Cardiac muscle cell (in vitro differentiated cells and primary cell): ENCODE data around the gene PIBF1. TPM values are rescaled to one million over a fixed set of nuclear protein-coding genes. Genes with fewer than 3 reads are reported as not detected.
"Not testable (repeated sequence)": the region's sequence is repeated elsewhere in the genome, so short reads cannot be mapped to it uniquely, and the experiment has no call there.

ENCODE experiments used
- DNase-seq, 2 donors: peaks; one replicate each; pipeline versions ENCODE4 v3.0.0 to v3.0.0-alpha.2; 2010 to 2017; ENCODE audit warnings: low read depth in 1 of 2, low spot score in 1 of 2
- H3K27ac ChIP-seq: fragments of 200-600 bp; sonication (generic); 2 replicates; pipeline ENCODE4 v1.5.1; 2016
- H3K27me3 ChIP-seq: fragments of 200-600 bp; sonication (generic); 2 replicates; pipeline ENCODE4 v1.6.0; 2016; ENCODE audit warnings: control low read depth
- H3K36me3 ChIP-seq: fragments of 200-600 bp; sonication (generic); 2 replicates; pipeline ENCODE4 v1.5.1; 2016; ENCODE audit warnings: control low read depth
- H3K4me1 ChIP-seq: fragments of 200-600 bp; sonication (generic); 2 replicates; pipeline ENCODE4 v1.8.1; 2017; ENCODE audit warnings: low read depth, mild to moderate bottlenecking, mixed run types
- H3K4me3 ChIP-seq: fragments of 200-600 bp; sonication (generic); 2 replicates; pipeline ENCODE4 v1.5.1; 2016; ENCODE audit warnings: mild to moderate bottlenecking
- H3K9me3 ChIP-seq: fragments of 200-600 bp; sonication (generic); 2 replicates; pipeline ENCODE4 v1.5.1; 2017; ENCODE audit warnings: low read depth, mild to moderate bottlenecking, control low read depth
- polyA plus RNA-seq: library from polyadenylated mRNA; unstranded; fragments of >200 nt; fragmentation: Nextera tagmentation; extraction: Ambion mirVana; gene quantifications from 2 replicates; pipeline ENCODE4 v1.2.1, GENCODE V29; 2016
- total RNA-seq: library from RNA; depleted of rRNA; stranded (reverse); fragments of >200 nt; gene quantifications from 2 replicates; pipeline ENCODE4 v1.2.3, GENCODE V29; 2016
- TF ChIP-seq, protein P1 (sequence below): IDR thresholded peaks from 2 replicates; pipeline ENCODE4 v1.5.1; 2012; ENCODE audit warnings: low read depth, mild to moderate bottlenecking, low read length

The PIBF1 gene
- total and polyA plus RNA-seq, 2 experiments from 2014 or later, result 16.4 to 19.2 TPM

DNA sequence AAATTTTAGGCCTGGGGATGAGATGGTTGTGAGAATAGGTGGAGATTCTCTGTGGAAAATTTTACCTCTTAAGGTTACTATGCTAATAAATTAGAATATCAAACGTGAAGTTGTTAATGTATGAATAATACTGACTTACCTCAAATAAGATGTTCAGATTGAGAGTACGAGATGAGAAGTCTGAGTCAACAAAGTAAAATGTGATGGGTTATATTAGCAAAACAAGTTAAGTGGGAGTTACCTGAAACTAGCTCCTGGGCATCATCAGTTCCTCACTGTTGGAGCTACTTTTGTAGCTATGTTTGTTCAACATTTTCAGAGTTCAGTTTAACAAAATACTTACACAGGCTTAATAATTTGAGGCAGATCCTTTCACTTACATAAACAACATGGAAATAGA, 108.6 kb downstream of the PIBF1 start:
- TF ChIP-seq, protein P1, sequence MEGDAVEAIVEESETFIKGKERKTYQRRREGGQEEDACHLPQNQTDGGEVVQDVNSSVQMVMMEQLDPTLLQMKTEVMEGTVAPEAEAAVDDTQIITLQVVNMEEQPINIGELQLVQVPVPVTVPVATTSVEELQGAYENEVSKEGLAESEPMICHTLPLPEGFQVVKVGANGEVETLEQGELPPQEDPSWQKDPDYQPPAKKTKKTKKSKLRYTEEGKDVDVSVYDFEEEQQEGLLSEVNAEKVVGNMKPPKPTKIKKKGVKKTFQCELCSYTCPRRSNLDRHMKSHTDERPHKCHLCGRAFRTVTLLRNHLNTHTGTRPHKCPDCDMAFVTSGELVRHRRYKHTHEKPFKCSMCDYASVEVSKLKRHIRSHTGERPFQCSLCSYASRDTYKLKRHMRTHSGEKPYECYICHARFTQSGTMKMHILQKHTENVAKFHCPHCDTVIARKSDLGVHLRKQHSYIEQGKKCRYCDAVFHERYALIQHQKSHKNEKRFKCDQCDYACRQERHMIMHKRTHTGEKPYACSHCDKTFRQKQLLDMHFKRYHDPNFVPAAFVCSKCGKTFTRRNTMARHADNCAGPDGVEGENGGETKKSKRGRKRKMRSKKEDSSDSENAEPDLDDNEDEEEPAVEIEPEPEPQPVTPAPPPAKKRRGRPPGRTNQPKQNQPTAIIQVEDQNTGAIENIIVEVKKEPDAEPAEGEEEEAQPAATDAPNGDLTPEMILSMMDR, result no peak
- Histone ChIP-seq H3K27me3 (no peaks in the 10 kb centered on the region), H3K27ac (no peak overlapping the region), H3K36me3 (no peaks in the 10 kb centered on the region), H3K4me3 (no peak overlapping the region), H3K4me1 (no peaks in the 10 kb centered on the region), H3K9me3 (no peaks in the 10 kb centered on the region)
- no peak for DNase-seq

DNA sequence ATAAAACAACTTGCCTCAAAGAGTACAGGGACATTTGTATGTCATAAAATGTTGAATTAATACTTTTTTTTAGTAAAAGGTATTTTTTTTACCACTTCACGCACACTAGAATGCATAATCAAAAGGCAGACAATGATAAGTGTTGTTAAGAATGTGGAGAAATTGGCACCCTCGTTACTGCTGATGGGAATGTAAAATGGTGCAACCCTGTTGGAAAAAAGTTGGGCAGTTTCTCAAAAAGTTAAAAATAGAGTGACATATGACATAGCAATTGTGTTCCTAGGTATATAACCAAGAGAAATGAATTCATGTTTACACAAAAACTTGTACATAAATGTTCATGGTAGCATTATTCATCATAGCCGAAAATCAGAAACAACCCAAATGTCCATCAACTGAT, 109.5 kb downstream of the PIBF1 start:
- no peak for DNase-seq
- TF ChIP-seq, protein P1, result no peak
- H3K4me1 ChIP-seq, result no peaks in the 10 kb centered on the region

DNA sequence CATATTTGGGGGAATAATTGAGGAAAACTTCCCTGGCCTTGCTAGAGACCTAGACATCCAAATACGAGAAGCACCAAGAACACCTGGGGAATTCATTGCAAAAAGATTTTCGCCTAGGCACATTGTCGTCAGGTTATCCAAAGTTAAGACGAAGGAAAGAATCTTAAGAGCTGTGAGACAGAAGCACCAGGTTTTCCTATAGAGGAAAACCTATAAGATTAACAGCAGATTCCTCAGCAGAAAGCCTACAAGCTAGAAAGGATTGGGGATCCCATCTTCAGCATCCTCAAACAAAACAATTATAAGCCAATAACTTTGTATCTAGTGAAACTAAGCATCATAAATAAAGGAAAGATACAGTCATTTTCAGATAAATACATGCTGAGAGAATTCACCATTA, 114.9 kb downstream of the PIBF1 start:
- Histone ChIP-seq H3K9me3 (no peaks in the 10 kb centered on the region), H3K4me1 (no peaks in the 10 kb centered on the region), H3K36me3 (peaks cover 3% of the 10 kb centered on the region), H3K27me3 (no peaks in the 10 kb centered on the region), H3K27ac (no peak overlapping the region), H3K4me3 (no peak overlapping the region)
- DNase-seq, result no peak
- TF ChIP-seq, protein P1, result no peak

More for the DNA sequence above, 109.5 kb downstream of the PIBF1 start:
- Histone ChIP-seq H3K36me3 (peaks cover 3% of the 10 kb centered on the region), H3K27ac (no peak overlapping the region), H3K4me3 (no peak overlapping the region), H3K9me3 (no peaks in the 10 kb centered on the region), H3K27me3 (no peaks in the 10 kb centered on the region)

DNA sequence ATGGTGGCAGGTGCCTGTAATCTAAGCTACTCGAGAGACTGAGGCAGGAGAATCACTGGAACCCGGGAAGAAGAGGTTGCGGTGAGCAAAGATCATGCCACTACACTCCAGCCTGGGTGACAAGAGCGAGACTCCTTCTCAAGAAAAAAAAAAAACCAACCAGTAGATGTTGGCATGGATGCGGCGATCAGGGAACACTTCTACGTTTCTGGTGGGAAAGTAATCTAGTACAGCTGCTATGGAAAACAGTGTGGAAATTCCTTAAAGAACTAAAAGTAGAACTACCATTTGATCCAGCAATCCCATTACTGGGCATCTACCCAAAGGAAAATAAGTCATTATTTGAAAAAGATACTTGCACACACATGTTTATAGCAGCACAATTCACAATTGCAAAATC, 119.6 kb downstream of the PIBF1 start:
- not testable (repeated sequence) for H3K9me3 ChIP-seq, H3K4me3 ChIP-seq, H3K27ac ChIP-seq, DNase-seq, H3K4me1 ChIP-seq, H3K36me3 ChIP-seq, H3K27me3 ChIP-seq

DNA sequence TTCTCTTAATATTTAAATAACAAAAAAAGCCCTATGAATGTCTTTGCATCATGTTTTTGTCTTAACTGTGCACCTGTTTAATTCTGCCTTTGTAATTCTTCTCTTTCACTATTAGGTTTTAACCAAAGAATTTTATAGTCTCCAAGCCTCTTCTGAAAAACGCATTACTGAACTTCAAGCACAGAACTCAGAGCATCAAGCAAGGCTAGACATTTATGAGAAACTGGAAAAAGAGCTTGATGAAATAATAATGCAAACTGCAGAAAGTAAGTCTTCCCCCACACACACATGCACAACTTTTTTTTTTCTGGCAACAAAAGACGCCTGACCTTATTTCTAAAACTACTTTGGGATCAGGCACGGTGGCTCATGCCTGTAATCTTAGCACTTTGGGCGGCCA, 126.5 kb downstream of the PIBF1 start:
- peaks cover 7% of the 10 kb centered on the region for H3K36me3 ChIP-seq
- no peaks in the 10 kb centered on the region for H3K27me3 ChIP-seq
- DNase-seq, result no peak
- H3K27ac ChIP-seq, result no peak overlapping the region
- TF ChIP-seq, protein P1, result no peak
- no peak overlapping the region for H3K4me3 ChIP-seq
- no peaks in the 10 kb centered on the region for H3K9me3 ChIP-seq
- no peaks in the 10 kb centered on the region for H3K4me1 ChIP-seq

DNA sequence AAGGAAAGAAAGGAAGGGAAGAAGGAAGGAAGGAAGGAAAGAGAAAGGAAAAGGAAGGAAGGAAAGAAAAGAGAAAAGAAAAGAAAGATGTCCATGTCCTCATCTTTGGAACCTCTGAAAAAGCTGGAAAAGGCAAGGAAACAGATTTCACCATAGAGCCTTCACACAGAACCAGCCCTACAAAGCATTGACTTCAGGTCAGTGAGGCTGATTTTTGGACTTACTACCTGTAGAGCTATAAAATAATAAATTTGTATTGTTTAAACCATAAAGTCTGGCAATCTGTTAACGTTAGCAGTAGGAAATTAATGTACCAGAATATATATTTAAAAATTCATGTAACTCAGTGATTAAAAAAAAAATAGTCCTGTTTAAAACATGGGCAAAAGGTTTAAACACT, 130.0 kb downstream of the PIBF1 start:
- Histone ChIP-seq H3K4me3 (no peak overlapping the region), H3K4me1 (no peaks in the 10 kb centered on the region), H3K27me3 (no peaks in the 10 kb centered on the region), H3K36me3 (peaks cover 7% of the 10 kb centered on the region), H3K27ac (no peak overlapping the region), H3K9me3 (no peaks in the 10 kb centered on the region)
- TF ChIP-seq, protein P1, result no peak
- DNase-seq, result no peak
